ENCODE data around the gene CPEB1.
"Not testable (repeated sequence)": the region's sequence is repeated elsewhere in the genome, so short reads cannot be mapped to it uniquely, and the experiment has no call there.

The CPEB1 gene

DNA sequence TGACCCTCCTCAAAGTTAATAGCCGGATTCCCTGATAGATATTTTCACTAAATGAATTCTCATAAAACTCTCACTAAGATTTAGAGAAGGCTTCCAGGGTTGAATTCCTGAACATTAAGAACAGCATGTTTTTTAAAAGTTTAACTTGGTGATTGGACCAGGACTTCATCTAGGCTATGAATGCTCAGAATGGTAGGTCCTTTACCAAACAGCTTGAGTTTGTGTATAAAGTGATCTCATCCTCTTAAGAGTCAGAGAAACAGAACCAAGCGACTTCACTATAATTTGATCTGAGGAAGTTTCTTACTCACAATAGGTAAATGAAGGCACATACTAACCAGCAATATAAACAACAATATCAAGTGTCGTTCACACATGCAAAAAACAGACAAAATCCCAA lies 143.1 kb downstream of the CPEB1 start:
- not testable (repeated sequence) for DNase-seq

DNA sequence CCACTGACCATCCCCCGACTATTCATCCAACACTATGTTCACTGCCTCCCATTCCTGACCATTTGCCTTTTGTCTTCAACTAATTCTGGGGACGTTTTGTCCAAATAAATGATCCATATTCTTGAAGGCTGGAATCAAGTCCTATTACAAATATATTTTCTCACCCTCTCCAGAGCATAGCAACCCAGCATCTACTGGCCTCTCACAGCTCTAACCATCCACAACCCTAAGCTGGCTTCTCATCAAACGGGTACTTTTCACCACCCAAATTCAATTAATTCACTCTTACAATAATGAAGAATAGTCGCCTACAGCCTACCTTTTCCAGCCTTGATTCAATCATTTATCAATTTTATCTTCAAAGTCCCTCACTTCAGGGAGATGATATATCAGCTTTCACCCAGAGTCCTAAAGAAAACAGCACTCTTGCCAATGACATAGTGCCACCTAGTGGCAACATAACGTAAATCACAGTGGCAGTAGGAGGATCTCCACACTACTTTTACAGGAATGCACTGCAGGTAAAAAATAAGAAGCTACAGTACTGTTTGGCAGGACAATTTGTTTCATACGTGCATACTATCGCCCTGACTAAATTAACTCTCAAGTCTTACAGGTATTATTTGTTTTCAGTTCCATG lies 144.3 kb downstream of the CPEB1 start:
- DNase-seq, result not testable (repeated sequence)

DNA sequence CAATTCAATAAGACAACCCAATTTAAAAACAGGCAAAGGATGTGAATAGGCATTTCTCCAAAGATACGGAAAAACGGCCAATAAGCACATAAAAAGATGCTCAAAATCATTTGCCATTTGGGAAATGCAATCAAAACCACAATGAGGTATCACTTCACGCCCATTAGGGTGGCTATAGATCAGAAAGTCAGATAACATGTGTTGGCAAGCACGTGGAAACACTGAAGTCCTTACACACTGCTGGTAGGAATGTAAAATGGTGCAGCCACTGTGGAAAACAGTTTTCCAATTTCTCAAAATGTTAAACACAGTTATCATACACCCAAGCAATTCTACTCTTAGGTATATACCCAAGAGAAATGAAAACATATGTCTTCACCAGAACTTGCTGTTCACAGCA lies 146.4 kb downstream of the CPEB1 start:
- DNase-seq, result not testable (repeated sequence)

DNA sequence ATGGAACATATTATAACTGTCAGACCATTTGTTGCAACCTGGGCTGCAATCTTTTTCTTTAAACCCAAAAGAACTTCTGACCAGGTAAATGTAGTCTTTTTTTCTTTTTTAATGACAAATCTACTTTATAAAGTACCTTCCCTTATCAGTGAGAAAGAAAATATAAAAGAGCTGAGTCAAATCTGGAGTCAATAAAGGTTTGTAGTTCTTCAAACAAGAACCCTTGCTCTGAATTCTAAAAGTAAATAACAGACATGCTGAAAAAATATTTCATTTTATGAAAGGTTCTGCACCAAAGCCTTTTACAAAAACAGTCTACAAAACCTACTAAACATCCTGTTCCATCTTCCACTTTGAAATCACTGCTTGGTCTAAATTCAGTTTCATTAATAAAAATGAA lies 149.2 kb downstream of the CPEB1 start:
- not testable (repeated sequence) for DNase-seq
